A549 (cell line): ENCODE results near the gene CTU1. TPM values are rescaled to one million over a fixed set of nuclear protein-coding genes. Genes with fewer than 3 reads are reported as not detected.

Experiments
- ATAC-seq, 2 experiments: fragments of 200-7000 bp in 1 of 2; fragments of >200 bp in 1 of 2; cut with Nextera tagmentation in 1 of 2; cut with Tn5 transposase in 1 of 2; 3 replicates each; pipeline versions ENCODE4 v1.8.0 to v1.9.1; 2018 to 2020; ENCODE audit warnings: mild to moderate bottlenecking in 1 of 2, moderate library complexity in 1 of 2
- CTCF ChIA-PET: fragments of 300-600 bp; sonication (Branson Sonifier 250); formaldehyde crosslinking; extraction: SDS; loops from one replicate; lab custom pipeline; 2021; ENCODE audit warnings: antibody characterized with exemption, inconsistent platforms; lab: Yijun Ruan, JAX
- POLR2A ChIA-PET: fragments of 350-600 bp; formaldehyde crosslinking; extraction: SDS; loops from one replicate; lab custom pipeline; 2021; ENCODE audit warnings: antibody characterized with exemption, inconsistent platforms; lab: Yijun Ruan, JAX
- DNase-seq, 2 experiments: peaks; one replicate each; pipeline versions ENCODE4 v3.0.0 to v3.0.0-alpha.2; 2011 to 2016; ENCODE audit warnings: low read depth in 1 of 2, low spot score in 1 of 2
- FAIRE-seq: peaks from 2 replicates; lab custom pipeline; 2011; peaks lifted over from hg19 to GRCh38; lab: Jason Lieb, UNC
- H3K27ac ChIP-seq, 2 experiments: fragments of >200 bp; sonication (Bioruptor Twin); formaldehyde crosslinking; 3 replicates each; pipeline ENCODE4 v1.5.1; 2016 to 2017
- H3K4me1 ChIP-seq: fragments of >200 bp; sonication (Bioruptor Twin); formaldehyde crosslinking; 3 replicates; pipeline ENCODE4 v1.6.1; 2016
- H3K4me2 ChIP-seq: fragments of >200 bp; sonication (Bioruptor Twin); formaldehyde crosslinking; 3 replicates; pipeline ENCODE4 v1.6.1; 2016
- H3K4me3 ChIP-seq: fragments of >200 bp; sonication (Bioruptor Twin); formaldehyde crosslinking; 3 replicates; pipeline ENCODE4 v1.5.1; 2016
- H3K9me3 ChIP-seq: fragments of >200 bp; sonication (Bioruptor Twin); formaldehyde crosslinking; 3 replicates; pipeline ENCODE4 v1.6.1; 2016
- BCL3 ChIP-seq: fragments of >200 bp; sonication (Bioruptor Twin); formaldehyde crosslinking; IDR thresholded peaks from 3 replicates; pipeline ENCODE4 v1.6.1; 2016
- BHLHE40 ChIP-seq: IDR thresholded peaks from 2 replicates; pipeline ENCODE4 v1.6.1; 2012; ENCODE audit warnings: low read depth, low read length, inconsistent platforms
- CBX2 ChIP-seq: fragments of 200-600 bp; sonication (generic); IDR thresholded peaks from 2 replicates; pipeline ENCODE4 v1.6.1; 2016; ENCODE audit warnings: low read depth, mild to moderate bottlenecking, borderline replicate concordance
- CTCF ChIP-seq: fragments of >200 bp; sonication (Bioruptor Twin); formaldehyde crosslinking; IDR thresholded peaks from 3 replicates; pipeline ENCODE4 v1.5.1; 2016
- E2F6 ChIP-seq: IDR thresholded peaks from 2 replicates; pipeline ENCODE4 v1.6.1; 2012; ENCODE audit warnings: low read depth, borderline replicate concordance
- EHF ChIP-seq: fragments of 250-450 bp; sonication (Bioruptor Pico); IDR thresholded peaks from 2 replicates; pipeline ENCODE4 v1.5.0; 2020; ENCODE audit warnings: mild to moderate bottlenecking
- ELK1 ChIP-seq: fragments of 150-350 bp; IDR thresholded peaks from 2 replicates; pipeline ENCODE4 v1.6.1; 2014; ENCODE audit warnings: low read depth, mild to moderate bottlenecking, low read length
- EP300 ChIP-seq, 2 experiments: fragments of >200 bp; sonication (Bioruptor Twin); formaldehyde crosslinking; IDR thresholded peaks; 2 replicates in 1 of 2; 3 replicates in 1 of 2; pipeline ENCODE4 v1.6.1; 2016 to 2017
- ESRRA ChIP-seq: fragments of 150-350 bp; IDR thresholded peaks from 2 replicates; pipeline ENCODE4 v1.6.1; 2014; ENCODE audit warnings: mild to moderate bottlenecking, low read length, borderline replicate concordance
- FOSB ChIP-seq: fragments of 250-450 bp; sonication (Bioruptor Pico); IDR thresholded peaks from 2 replicates; pipeline ENCODE4 v1.5.0; 2020; ENCODE audit warnings: mild to moderate bottlenecking, moderate library complexity
- GATA3 ChIP-seq: IDR thresholded peaks from 2 replicates; pipeline ENCODE4 v1.6.1; 2012; ENCODE audit warnings: borderline replicate concordance
- HDAC2 ChIP-seq: fragments of 200-600 bp; sonication (generic); IDR thresholded peaks from 2 replicates; pipeline ENCODE4 v1.6.1; 2016
- HES2 ChIP-seq: fragments of >200 bp; sonication (Bioruptor Twin); formaldehyde crosslinking; IDR thresholded peaks from 2 replicates; pipeline ENCODE4 v1.6.1; 2016
- HMGXB4 ChIP-seq: fragments of 250-450 bp; sonication (Bioruptor Pico); IDR thresholded peaks from 2 replicates; pipeline ENCODE4 v1.5.0; 2021; ENCODE audit warnings: mild to moderate bottlenecking, moderate library complexity, borderline replicate concordance
- HOXB13 ChIP-seq: fragments of 250-450 bp; sonication (Bioruptor Pico); IDR thresholded peaks from 2 replicates; pipeline ENCODE4 v1.5.0; 2020; ENCODE audit warnings: low read depth, mild to moderate bottlenecking, moderate library complexity
- KDM5A ChIP-seq: fragments of 200-600 bp; sonication (generic); IDR thresholded peaks from 2 replicates; pipeline ENCODE4 v1.6.1; 2016; ENCODE audit warnings: antibody characterized with exemption, mild to moderate bottlenecking
- NFE2L2 ChIP-seq: fragments of 150-350 bp; conservative IDR thresholded peaks from 2 replicates; pipeline ENCODE4 v1.6.1; 2014; ENCODE audit warnings: low read length
- NR3C1 ChIP-seq: fragments of >200 bp; sonication (Bioruptor Twin); formaldehyde crosslinking; IDR thresholded peaks from 3 replicates; pipeline ENCODE4 v1.6.1; 2017
- POLR2A ChIP-seq: IDR thresholded peaks from 2 replicates; pipeline ENCODE4 v1.6.1; 2012; ENCODE audit warnings: mild to moderate bottlenecking, low read length
- POLR2AphosphoS2 ChIP-seq: conservative IDR thresholded peaks from 2 replicates; pipeline ENCODE4 v1.6.1; 2012; ENCODE audit warnings: low read length, improper control_type of control experiment, inconsistent platforms
- RARB ChIP-seq: fragments of 250-450 bp; sonication (Bioruptor Pico); IDR thresholded peaks from 2 replicates; pipeline ENCODE4 v1.8.0; 2021; ENCODE audit warnings: mild to moderate bottlenecking, moderate library complexity
- RCOR1 ChIP-seq: fragments of 150-350 bp; IDR thresholded peaks from 2 replicates; pipeline ENCODE4 v1.6.1; 2014; ENCODE audit warnings: antibody characterized with exemption, low read length, low read depth
- RNF2 ChIP-seq: fragments of 200-600 bp; sonication (generic); IDR thresholded peaks from 2 replicates; pipeline ENCODE4 v1.6.1; 2016; ENCODE audit warnings: low read depth, mild to moderate bottlenecking, antibody characterized with exemption, moderate library complexity, borderline replicate concordance
- SMC3 ChIP-seq: fragments of >200 bp; sonication (Bioruptor Twin); formaldehyde crosslinking; IDR thresholded peaks from 3 replicates; pipeline ENCODE4 v1.6.1; 2018; ENCODE audit warnings: inconsistent platforms
- SREBF2 ChIP-seq: fragments of 450-650 bp; IDR thresholded peaks from 2 replicates; pipeline ENCODE4 v1.6.1; 2014; ENCODE audit warnings: mild to moderate bottlenecking, moderate library complexity
- USF2 ChIP-seq: fragments of 450-650 bp; IDR thresholded peaks from 2 replicates; pipeline ENCODE4 v1.6.1; 2014; ENCODE audit warnings: antibody characterized with exemption
- ZNF302 ChIP-seq: fragments of 250-450 bp; sonication (Bioruptor Pico); IDR thresholded peaks from 2 replicates; pipeline ENCODE4 v1.9.0; 2021; ENCODE audit warnings: inconsistent platforms, mild to moderate bottlenecking, moderate library complexity
- ZSCAN20 ChIP-seq: fragments of 250-450 bp; sonication (Bioruptor Pico); IDR thresholded peaks from 2 replicates; pipeline ENCODE4 v1.8.0; 2022; ENCODE audit warnings: mild to moderate bottlenecking, moderate library complexity
- WGBS: methylation state at CpG from one replicate; pipeline ENCODE4 v1.1.6; 2017; ENCODE audit errors: missing lambda C conversion rate; 5-methylcytosine and 5-hydroxymethylcytosine counted together
- polyA plus RNA-seq, 4 experiments: library from polyadenylated mRNA; depleted of rRNA in 3 of 4; stranded (reverse); fragments of >200 nt; fragmentation: RNase III in 1 of 4; extraction: RNeasy Plus Mini Kit Qiagen cat#74134 plus additional on column Dnase treatment in 1 of 4; gene quantifications; 2 replicates in 3 of 4; 3 replicates in 1 of 4; pipeline ENCODE4 v1.2.3, GENCODE V29; 2011 to 2017

Gene CTU1
- polyA plus RNA-seq, 2 of the 4 experiments (the other 2 are of a cell fraction) = 4.5 to 7.4 TPM

GRCh38 chr19:51078104-51078503 is 30.1 kb downstream of the CTU1 start:
- no peak for DNase-seq
- ChIA-PET CTCF (no interaction called here), POLR2A (no interaction called here)
- TF ChIP-seq HES2 (no peak), ZNF302 (no peak), GATA3 (no peak), EHF (CRISPR knock-in tag) (no peak), RCOR1 (no peak), CBX2 (no peak), NR3C1 (no peak), HDAC2 (no peak), USF2 (no peak), BHLHE40 (no peak), ESRRA (no peak), SREBF2 (no peak), POLR2AphosphoS2 (no peak), EP300 (IDR thresholded peaks at IDR 0.05) (no peak), CTCF (no peak), RNF2 (no peak)
- no peak for FAIRE-seq
- Histone ChIP-seq H3K4me3 (no peak overlapping the region), H3K4me1 (no peaks in the 10 kb centered on the region), H3K4me2 (no peak overlapping the region), H3K9me3 (peaks cover 20% of the 10 kb centered on the region), H3K27ac (no peak overlapping the region)
- peak; percentile 51 to 60; a peak in 5 of 6 replicates for ATAC-seq
- WGBS = 31% methylated on average over 6 of the region's 6 CpGs

- DNase-seq = no peak
- ChIA-PET POLR2A (no interaction called here), CTCF (interaction anchor here (0.9 to 1.0 kb wide), 2 partner anchors 18 to 147 kb away, joined by 3 read pairs; no protein-coding TSS in a partner anchor)
- FAIRE-seq = no peak
- no peak for ATAC-seq
- WGBS = 68% methylated on average over 12 of the region's 14 CpGs
- no peak overlapping the region for H3K4me2 ChIP-seq
- TF ChIP-seq KDM5A (no peak), FOSB (CRISPR knock-in tag) (no peak), SMC3 (no peak), RCOR1 (no peak), HMGXB4 (CRISPR knock-in tag) (no peak), POLR2A (no peak), RARB (CRISPR knock-in tag) (no peak), RNF2 (no peak), ZSCAN20 (CRISPR knock-in tag) (no peak), ESRRA (no peak), NFE2L2 (no peak), ELK1 (no peak), E2F6 (no peak), ZNF302 (no peak), BCL3 (no peak), HOXB13 (CRISPR knock-in tag) (no peak)
- H3K27ac ChIP-seq = no peak overlapping the region
- H3K4me1 ChIP-seq = no peaks in the 10 kb centered on the region
- no peak overlapping the region for H3K4me3 ChIP-seq
- H3K9me3 ChIP-seq = peaks cover 23% of the 10 kb centered on the region
Measured at GRCh38 chr19:51076631-51077213, 31.5 kb downstream of the CTU1 start.
